Panc1 (cell line): ENCODE data around the gene RAC3.

Source experiments
- POLR2AphosphoS5 ChIP-seq: IDR thresholded peaks from 2 replicates; pipeline ENCODE4 v1.6.1; 2012; ENCODE audit warnings: mild to moderate bottlenecking, low read depth, low read length, moderate library complexity
- TF ChIP-seq, protein P1 (sequence below), 2 experiments: IDR thresholded peaks; 2 replicates each; pipeline ENCODE4 v1.6.1; 2011 to 2012; ENCODE audit warnings: low read depth in 2 of 2, control low read depth in 1 of 2, low read length in 1 of 2, mild to moderate bottlenecking in 1 of 2, moderate library complexity in 1 of 2; ENCODE audit not compliant: insufficient read depth in 1 of 2
- TF ChIP-seq, protein P2 (sequence below): fragments of 450-650 bp; IDR thresholded peaks from 2 replicates; pipeline ENCODE4 v1.5.1; 2017; ENCODE audit warnings: mild to moderate bottlenecking

DNA sequence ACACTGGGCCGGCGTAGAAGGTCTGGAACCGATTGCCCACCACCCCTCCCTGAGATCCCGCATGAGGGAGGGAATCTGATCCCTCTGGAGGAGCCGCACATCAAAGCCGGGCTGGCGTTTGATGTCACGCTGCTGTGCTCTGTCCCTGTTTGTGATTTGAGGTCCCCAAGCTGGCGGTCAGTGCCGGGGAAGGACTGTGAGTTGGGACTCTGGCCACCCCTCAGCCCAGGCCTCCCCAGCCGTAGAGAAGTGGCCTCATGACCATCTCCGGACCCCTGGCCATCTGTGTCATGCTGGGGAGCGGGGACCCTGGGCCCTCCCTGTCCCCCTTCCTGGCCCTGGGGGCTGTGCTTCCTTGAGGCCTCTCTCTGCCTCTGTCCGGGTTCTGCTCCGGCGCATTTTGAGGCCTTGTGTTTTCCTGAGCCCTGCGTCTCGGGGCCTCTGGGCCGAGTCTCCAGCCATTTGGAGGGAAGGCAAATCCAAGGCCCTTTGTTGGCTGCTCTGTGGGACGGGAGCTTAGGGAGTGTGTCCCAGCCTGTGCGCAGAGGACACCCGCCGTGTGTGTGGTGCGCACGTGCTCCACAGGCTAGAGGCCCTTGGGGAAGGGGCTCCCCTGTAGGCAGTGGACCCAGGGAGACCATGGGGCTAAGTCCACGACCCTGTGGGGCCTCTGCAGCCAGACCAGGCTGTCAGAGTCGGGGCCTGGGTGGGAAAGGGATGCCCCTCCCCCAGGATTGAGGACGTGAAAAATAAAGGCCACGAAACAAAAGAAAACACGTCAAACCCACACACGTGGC is 39.0 kb upstream of the RAC3 start:
- TF ChIP-seq, protein P1, sequence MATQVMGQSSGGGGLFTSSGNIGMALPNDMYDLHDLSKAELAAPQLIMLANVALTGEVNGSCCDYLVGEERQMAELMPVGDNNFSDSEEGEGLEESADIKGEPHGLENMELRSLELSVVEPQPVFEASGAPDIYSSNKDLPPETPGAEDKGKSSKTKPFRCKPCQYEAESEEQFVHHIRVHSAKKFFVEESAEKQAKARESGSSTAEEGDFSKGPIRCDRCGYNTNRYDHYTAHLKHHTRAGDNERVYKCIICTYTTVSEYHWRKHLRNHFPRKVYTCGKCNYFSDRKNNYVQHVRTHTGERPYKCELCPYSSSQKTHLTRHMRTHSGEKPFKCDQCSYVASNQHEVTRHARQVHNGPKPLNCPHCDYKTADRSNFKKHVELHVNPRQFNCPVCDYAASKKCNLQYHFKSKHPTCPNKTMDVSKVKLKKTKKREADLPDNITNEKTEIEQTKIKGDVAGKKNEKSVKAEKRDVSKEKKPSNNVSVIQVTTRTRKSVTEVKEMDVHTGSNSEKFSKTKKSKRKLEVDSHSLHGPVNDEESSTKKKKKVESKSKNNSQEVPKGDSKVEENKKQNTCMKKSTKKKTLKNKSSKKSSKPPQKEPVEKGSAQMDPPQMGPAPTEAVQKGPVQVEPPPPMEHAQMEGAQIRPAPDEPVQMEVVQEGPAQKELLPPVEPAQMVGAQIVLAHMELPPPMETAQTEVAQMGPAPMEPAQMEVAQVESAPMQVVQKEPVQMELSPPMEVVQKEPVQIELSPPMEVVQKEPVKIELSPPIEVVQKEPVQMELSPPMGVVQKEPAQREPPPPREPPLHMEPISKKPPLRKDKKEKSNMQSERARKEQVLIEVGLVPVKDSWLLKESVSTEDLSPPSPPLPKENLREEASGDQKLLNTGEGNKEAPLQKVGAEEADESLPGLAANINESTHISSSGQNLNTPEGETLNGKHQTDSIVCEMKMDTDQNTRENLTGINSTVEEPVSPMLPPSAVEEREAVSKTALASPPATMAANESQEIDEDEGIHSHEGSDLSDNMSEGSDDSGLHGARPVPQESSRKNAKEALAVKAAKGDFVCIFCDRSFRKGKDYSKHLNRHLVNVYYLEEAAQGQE (IDR thresholded peaks at IDR 0.05; ENCODE audit: insufficient read depth in 1 of 2, low read depth in 2 of 2, low read length in 1 of 2): no peak
- TF ChIP-seq, protein P2, sequence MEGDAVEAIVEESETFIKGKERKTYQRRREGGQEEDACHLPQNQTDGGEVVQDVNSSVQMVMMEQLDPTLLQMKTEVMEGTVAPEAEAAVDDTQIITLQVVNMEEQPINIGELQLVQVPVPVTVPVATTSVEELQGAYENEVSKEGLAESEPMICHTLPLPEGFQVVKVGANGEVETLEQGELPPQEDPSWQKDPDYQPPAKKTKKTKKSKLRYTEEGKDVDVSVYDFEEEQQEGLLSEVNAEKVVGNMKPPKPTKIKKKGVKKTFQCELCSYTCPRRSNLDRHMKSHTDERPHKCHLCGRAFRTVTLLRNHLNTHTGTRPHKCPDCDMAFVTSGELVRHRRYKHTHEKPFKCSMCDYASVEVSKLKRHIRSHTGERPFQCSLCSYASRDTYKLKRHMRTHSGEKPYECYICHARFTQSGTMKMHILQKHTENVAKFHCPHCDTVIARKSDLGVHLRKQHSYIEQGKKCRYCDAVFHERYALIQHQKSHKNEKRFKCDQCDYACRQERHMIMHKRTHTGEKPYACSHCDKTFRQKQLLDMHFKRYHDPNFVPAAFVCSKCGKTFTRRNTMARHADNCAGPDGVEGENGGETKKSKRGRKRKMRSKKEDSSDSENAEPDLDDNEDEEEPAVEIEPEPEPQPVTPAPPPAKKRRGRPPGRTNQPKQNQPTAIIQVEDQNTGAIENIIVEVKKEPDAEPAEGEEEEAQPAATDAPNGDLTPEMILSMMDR: no peak
- no peak for TF ChIP-seq POLR2AphosphoS5
